Activated T-cell treated with anti-CD3 and anti-CD28 coated beads, Interleukin-2, amount 50 U/mL, for 72 hours (primary cell): ENCODE data around the gene CES3. TPM values are rescaled to one million over a fixed set of nuclear protein-coding genes. Genes with fewer than 3 reads are reported as not detected.

Experiments used
- ATAC-seq, 2 donors: fragments of 150-1000 bp; cut with Tn5 transposase; replicated peaks in 1 of 2; 2 replicates each; pipeline ENCODE4 v1.10.0; 2021; ENCODE audit warnings: moderate library complexity in 2 of 2, mild to moderate bottlenecking in 1 of 2
- DNase-seq, 2 donors: peaks; one replicate each; pipeline ENCODE4 v3.0.0; 2021 to 2022; ENCODE audit warnings: mixed read lengths in 1 of 2
- H3K27ac Mint-ChIP-seq: one replicate; pipeline ENCODE4 v1.8.0; 2022; ENCODE audit warnings: mild to moderate bottlenecking, moderate library complexity, mixed read lengths
- H3K27me3 Mint-ChIP-seq: one replicate; pipeline ENCODE4 v1.8.0; 2022; ENCODE audit warnings: low read depth, mixed read lengths
- H3K36me3 Mint-ChIP-seq, 2 donors: one replicate each; pipeline ENCODE4 v1.8.0; 2022; ENCODE audit warnings: mixed read lengths in 2 of 2, mild to moderate bottlenecking in 1 of 2; ENCODE audit not compliant: insufficient read depth in 2 of 2
- H3K4me1 Mint-ChIP-seq: one replicate; pipeline ENCODE4 v1.8.0; 2022; ENCODE audit warnings: low read depth, mixed read lengths
- H3K4me3 Mint-ChIP-seq, 2 donors: one replicate each; pipeline ENCODE4 v1.8.0; 2022; ENCODE audit warnings: mild to moderate bottlenecking in 2 of 2, mixed read lengths in 2 of 2, moderate library complexity in 2 of 2
- H3K9me3 Mint-ChIP-seq, 2 donors: one replicate each; pipeline ENCODE4 v1.8.0; 2022; ENCODE audit warnings: mixed read lengths in 2 of 2
- total RNA-seq, 2 donors: library from RNA; stranded (reverse); gene quantifications; one replicate each; pipeline ENCODE4 v1.2.3, GENCODE V29; 2022

Gene CES3
- total RNA-seq, 2 donors from 2014 or later, result 6.9 to 11.5 TPM

DNA sequence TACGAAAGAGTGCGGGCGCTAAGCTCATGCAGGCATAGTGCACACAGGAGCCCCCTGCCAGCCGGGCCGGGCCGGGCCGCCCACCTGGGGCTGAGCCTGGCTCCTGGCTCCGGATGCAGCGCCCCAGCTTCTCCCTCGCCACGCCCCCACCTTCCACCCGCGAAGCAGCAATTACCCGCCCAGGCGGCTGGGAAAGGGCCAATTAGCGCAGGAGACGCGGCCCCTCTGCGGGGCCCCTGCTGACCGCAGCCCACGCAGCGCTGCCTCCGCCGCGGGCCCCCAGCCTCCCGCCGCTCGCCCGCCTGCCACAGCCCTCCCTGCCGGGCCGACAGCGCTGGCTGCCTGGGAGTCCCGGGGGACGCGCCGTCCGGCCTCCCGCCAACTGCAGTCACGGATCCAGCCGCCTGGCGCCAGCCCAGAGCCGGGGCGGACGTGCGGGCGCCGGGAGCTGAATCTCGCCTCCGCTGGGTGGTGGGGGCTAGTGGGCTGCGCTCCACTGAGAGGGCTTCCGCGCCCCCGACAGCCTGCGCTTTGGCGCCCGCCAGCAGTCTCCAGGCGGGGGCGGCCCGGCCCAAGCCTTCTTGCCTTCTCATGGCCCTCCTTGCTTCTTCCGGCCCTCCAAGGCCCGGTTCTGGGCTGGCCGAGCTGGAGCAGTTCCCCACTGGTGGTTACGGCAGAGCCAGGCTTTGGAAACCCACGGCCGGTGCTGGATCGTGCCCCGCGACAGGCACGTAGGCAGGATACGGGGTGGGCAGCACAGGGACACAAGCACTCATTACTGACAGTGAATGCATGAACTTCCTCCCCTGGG is 53.0 kb downstream of the CES3 start:
- Mint-ChIP-seq H3K4me1 (peaks cover 51% of the 10 kb centered on the region), H3K27me3 (no peaks in the 10 kb centered on the region), H3K36me3 (no peaks in the 10 kb centered on the region), H3K27ac (peak overlapping the region; percentile 88), H3K9me3 (no peaks in the 10 kb centered on the region), H3K4me3 (peak overlapping the region; percentile 91 to 93)
- DNase-seq (peak; percentile 91 to 92), ATAC-seq (peak; percentile 70 to 75)

DNA sequence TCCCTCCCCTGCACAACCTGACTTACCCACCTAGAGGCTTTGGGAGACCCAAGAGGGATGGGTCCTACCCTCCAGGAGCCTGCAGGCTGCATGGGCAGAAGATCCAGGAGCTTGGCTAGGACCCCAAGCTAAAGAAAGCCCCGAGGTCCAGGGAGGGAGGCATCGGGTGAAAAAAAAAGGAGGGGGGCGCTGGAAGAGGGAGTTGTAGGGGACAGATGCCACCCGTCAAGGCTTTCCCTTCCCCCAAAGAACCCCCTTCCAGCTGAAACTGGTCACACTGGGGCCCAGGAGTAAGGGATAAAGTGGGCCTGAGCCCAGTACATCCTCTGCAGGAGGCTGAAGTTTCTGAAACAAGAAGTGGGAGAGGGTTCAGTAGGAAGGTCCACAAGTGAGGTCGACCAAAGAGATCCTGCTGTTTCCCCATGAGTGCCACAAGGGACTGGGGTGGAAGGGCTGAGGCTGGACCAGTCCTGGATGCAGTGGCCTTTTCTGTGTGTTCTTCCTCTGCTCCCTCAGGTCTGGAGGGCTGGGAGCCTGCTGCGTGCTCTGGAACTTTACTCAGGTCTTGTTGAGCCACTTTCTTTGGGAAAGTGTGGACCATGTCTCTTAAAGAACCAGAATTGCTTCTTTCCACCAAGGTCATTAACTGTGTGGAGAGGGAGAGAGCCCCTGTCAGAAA is 53.7 kb downstream of the CES3 start:
- ATAC-seq (no peak), DNase-seq (no peak)
- no peaks in the 10 kb centered on the region for H3K9me3 Mint-ChIP-seq
- H3K27ac Mint-ChIP-seq, result no peak overlapping the region
- peaks cover 45% of the 10 kb centered on the region for H3K4me1 Mint-ChIP-seq
- no peaks in the 10 kb centered on the region for H3K27me3 Mint-ChIP-seq
- peak overlapping the region; percentile 91 to 93 for H3K4me3 Mint-ChIP-seq
- no peaks in the 10 kb centered on the region for H3K36me3 Mint-ChIP-seq

DNA sequence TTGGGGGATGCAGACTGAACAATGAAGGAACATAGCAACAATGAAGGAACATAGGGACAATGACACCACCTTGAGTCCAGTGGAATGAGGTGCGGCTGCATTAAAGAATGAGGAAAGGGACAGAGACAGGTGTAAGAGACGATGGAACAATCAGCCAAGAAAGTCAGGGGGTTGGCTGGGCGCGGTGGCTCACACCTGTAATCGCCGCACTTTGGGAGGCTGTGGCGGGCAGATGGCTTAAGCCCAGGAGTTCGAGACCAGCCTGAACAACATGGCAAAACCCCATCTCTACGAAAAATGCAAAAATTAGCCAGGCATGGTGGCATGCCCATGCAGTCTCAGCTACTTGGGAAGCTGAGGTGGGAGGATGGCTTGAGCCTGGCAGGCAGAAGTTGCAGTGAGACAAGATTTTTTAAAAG is 54.3 kb downstream of the CES3 start:
- ATAC-seq (no peak), DNase-seq (no peak)
- H3K27me3 Mint-ChIP-seq, result no peaks in the 10 kb centered on the region
- H3K9me3 Mint-ChIP-seq, result no peaks in the 10 kb centered on the region
- no peak overlapping the region for H3K27ac Mint-ChIP-seq
- peak overlapping the region in 1 of 2 donors; percentile 91 for H3K4me3 Mint-ChIP-seq
- H3K4me1 Mint-ChIP-seq, result peaks cover 45% of the 10 kb centered on the region
- no peaks in the 10 kb centered on the region for H3K36me3 Mint-ChIP-seq

DNA sequence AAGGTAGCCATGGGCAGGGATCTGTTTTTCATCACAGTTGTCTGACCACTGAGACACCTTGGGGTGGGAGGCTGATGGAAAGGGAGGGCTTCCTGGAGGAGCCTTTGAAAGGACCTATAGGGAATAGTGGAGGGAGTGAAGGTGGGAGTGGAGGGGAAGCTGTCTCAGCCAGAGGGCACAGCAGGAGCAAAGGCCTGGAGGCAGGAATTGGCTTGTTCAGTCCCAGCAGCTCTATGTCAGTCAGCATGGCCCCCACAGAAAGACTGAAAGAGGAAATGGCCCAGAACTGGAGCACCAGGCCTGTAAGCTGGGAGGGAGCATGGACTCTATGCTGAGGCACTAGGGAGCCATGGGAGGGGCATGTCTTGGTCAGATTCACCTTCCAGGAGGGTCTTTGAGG is 55.1 kb downstream of the CES3 start:
- Mint-ChIP-seq H3K4me3 (no peak overlapping the region), H3K9me3 (no peaks in the 10 kb centered on the region), H3K36me3 (no peaks in the 10 kb centered on the region), H3K27me3 (no peaks in the 10 kb centered on the region), H3K4me1 (peaks cover 44% of the 10 kb centered on the region), H3K27ac (no peak overlapping the region)
- ATAC-seq (no peak), DNase-seq (no peak)

DNA sequence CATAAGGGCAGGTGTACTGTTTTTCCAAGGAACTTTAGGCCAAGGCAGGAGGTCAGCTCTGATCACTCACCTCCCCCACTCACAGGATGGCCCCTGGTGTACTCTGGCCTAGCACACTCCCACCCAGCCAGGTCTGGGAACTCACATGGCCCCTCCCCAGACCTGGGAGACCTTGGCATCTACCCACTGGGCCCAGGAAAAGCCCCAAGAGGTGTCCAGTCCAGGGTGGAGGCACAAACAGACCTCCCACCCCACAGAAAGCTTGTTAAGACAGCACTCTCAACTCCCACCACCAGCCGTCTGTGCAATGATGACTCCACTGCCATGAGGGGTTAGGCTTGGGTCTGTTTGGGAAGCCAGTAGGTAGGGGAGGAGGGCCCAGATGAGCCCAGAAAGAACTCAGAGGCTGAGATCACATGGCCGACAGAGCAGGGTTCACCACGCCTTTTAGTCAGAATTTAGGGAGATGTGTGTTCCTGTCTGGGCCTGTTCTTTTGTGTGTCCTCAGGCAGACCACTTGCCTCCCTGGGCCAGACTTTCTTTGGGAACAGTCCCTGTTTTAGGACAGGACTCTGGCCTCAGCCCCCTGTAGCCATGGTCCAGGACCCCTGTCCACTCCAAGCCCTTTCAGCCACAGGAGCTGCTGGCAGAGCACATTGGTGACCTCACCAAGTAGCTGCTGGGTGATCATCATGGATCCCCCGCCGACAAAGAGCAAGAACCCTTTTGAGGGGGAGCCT is 55.8 kb downstream of the CES3 start:
- no peak overlapping the region for H3K4me3 Mint-ChIP-seq
- ATAC-seq (no peak), DNase-seq (no peak)
- H3K4me1 Mint-ChIP-seq, result peaks cover 44% of the 10 kb centered on the region
- no peak overlapping the region for H3K27ac Mint-ChIP-seq
- no peaks in the 10 kb centered on the region for H3K36me3 Mint-ChIP-seq
- H3K9me3 Mint-ChIP-seq, result no peaks in the 10 kb centered on the region
- no peaks in the 10 kb centered on the region for H3K27me3 Mint-ChIP-seq

DNA sequence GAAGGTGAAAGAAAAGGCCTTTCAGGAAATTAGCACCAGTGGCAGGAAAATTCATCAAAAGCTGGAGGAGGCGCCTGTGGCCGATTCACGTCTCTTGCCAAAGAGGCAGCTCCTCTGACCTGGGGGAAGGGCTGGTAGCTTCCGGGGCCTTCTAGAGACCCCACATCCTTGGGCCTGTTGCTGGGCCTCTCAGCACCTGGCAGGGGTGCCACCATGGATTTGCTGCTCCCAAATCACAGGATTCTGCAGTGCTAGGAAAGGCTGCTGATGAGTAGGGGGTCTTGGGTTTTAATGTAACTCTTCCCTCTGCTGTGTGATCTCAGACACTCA is 56.3 kb downstream of the CES3 start:
- Mint-ChIP-seq H3K4me3 (no peak overlapping the region), H3K4me1 (peaks cover 41% of the 10 kb centered on the region), H3K36me3 (no peaks in the 10 kb centered on the region), H3K27me3 (no peaks in the 10 kb centered on the region), H3K27ac (no peak overlapping the region), H3K9me3 (no peaks in the 10 kb centered on the region)
- no peak for ATAC-seq
- no peak for DNase-seq

DNA sequence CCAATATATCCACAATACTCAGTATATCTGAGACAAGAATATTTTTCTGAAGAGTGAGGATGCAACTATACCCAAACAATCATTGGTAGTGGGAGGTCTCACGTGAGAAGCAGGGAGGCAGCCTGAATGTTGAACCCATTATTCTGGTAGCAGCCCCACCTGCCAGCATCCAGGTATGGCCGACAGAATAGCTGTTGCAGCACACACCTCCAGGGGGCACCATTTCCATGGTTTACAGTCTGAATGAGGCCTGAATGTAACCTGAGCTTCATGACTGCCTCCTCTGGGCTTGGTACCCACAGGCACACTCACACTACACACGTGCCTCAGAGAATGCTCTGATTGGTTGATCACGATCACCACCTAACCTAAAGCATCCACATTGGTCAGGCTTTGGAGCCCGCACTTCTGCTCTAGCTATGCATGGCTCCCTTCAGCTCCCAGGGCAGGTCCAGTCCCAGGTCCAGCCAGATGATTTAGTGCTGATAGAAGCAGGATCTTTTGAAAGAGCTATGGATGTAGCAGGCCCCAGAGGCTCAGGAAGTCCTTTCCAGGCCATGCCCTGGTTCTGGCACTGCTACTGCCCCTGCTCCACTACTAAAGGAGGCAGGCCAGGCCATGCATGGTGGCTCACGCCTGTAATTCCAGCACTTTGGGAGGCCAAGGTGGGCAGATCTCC is 56.9 kb downstream of the CES3 start:
- peak; percentile 90 to 92 for ATAC-seq
- Mint-ChIP-seq H3K4me3 (no peak overlapping the region), H3K9me3 (no peaks in the 10 kb centered on the region), H3K36me3 (no peaks in the 10 kb centered on the region), H3K4me1 (peaks cover 38% of the 10 kb centered on the region), H3K27me3 (no peaks in the 10 kb centered on the region), H3K27ac (no peak overlapping the region)
- DNase-seq, result peak; percentile 91 to 93

DNA sequence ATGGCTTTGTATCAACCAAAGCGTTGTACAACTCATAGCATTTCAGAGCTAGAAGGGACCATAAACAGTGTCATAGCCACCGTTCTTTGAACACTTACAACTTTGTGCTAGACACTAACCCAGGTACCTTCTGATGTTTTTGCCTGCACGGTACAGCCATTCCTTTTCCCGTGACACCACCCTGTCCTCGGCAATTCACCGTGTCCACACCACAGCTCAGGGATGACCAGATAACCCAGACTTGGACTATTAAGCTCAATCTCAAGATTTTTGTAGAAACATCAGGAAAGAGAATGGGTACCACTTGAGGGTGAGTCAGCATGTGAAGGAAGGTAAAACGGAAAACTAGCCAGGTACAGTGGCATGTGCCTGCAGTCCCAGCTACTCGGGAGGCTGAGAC is 58.1 kb downstream of the CES3 start:
- DNase-seq (no peak), ATAC-seq (no peak)
- Mint-ChIP-seq H3K4me1 (peaks cover 32% of the 10 kb centered on the region), H3K36me3 (no peaks in the 10 kb centered on the region), H3K4me3 (no peak overlapping the region), H3K27ac (no peak overlapping the region), H3K27me3 (no peaks in the 10 kb centered on the region), H3K9me3 (no peaks in the 10 kb centered on the region)

DNA sequence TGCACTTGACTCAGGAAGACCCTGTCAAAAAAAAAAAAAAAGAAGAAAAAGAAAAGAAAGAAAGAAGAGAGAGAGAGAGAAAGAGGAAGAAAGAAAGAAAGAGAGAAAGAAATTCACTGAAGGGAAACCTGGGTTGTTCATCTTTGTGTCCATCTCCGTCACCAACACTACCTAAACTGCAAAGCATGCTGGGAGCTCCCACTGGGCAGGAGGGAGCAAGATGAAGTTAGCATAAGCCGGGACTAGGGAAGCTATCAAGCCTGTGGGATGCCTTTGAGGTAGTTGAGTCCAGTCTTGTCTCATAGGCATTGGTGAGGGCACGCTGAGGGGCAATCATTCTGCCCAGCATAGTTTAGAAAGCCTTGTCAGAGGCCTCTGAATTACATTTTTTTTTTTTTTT is 60.3 kb downstream of the CES3 start:
- H3K36me3 Mint-ChIP-seq, result no peaks in the 10 kb centered on the region
- no peaks in the 10 kb centered on the region for H3K27me3 Mint-ChIP-seq
- no peak overlapping the region for H3K4me3 Mint-ChIP-seq
- H3K9me3 Mint-ChIP-seq, result no peaks in the 10 kb centered on the region
- peak overlapping the region; percentile 56 for H3K27ac Mint-ChIP-seq
- peaks cover 14% of the 10 kb centered on the region for H3K4me1 Mint-ChIP-seq
- DNase-seq (no peak), ATAC-seq (no peak)

DNA sequence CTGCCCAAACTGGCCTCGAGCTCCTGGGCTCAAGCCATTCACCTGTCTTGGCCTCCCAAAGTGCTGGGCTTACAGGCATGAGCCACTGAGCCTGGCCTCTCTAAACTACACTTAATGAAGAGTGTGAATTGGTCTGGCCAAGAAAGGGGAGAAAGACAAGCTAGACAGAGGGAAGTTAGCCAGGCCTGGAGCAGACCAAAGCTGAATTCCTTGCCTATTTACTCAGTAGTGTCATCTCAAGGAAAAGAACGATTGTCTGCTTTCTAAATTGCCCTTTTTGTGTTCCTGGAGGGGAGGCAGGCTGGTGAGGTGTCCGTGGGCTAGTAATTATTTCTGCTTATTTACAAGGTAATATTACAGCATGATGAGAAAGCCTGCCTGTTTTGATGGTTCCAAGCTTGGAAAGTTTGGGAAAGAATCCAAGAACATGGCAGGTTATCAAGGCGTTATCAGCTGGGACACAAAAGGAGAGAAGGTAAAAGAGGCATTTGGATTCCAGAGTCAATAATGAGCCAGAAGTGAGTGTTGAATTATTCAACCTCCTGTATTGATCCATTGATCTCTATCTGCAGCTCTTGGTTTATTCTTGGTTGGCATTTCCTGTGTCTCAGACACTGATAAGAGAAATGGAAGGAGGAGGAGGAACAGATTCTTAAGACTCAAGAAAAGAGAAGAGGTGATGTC is 61.6 kb downstream of the CES3 start:
- Mint-ChIP-seq H3K36me3 (no peaks in the 10 kb centered on the region), H3K9me3 (no peaks in the 10 kb centered on the region), H3K27me3 (no peaks in the 10 kb centered on the region), H3K4me3 (no peak overlapping the region), H3K4me1 (peaks cover 17% of the 10 kb centered on the region), H3K27ac (no peak overlapping the region)
- ATAC-seq (no peak), DNase-seq (no peak)

DNA sequence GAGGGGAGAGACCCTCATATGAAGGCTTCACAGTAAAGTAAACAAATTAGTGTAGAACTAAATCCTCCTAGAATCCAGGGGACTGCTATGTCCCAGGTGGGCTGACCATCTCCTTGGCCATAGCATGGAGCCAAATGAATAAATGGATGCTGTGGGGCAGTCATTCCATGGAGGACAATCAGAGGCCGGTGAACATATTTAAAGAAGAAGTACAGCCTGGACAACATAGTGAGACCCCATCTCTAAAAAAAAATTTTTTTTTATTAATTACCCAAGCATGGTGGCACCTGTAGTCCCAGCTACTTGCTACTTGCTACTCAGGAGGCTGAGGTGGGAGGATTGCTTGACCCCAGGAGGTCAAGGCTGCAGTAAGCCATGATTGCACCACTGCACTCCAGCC is 62.6 kb downstream of the CES3 start:
- Mint-ChIP-seq H3K27me3 (no peaks in the 10 kb centered on the region), H3K9me3 (no peaks in the 10 kb centered on the region)

More for the DNA sequence above, 62.6 kb downstream of the CES3 start:
- ATAC-seq, result no peak
- no peak for DNase-seq
- peaks cover 9% of the 10 kb centered on the region for H3K4me1 Mint-ChIP-seq
- no peaks in the 10 kb centered on the region for H3K36me3 Mint-ChIP-seq
- H3K27ac Mint-ChIP-seq, result no peak overlapping the region
- no peak overlapping the region for H3K4me3 Mint-ChIP-seq
